Gastroesophageal sphincter (tissue), 3 donors: ENCODE data around the gene GAL3ST3.
"Not testable (repeated sequence)": the region's sequence is repeated elsewhere in the genome, so short reads cannot be mapped to it uniquely, and the experiment has no call there.

Experiments
- CTCF ChIP-seq, 4 experiments: fragments of 200-600 bp in 2 of 4; fragments of 450-650 bp in 2 of 4; sonication (generic) in 1 of 4; IDR thresholded peaks; one replicate each; pipeline ENCODE4 v1.5.1; 2017 to 2019; ENCODE audit warnings: antibody characterized with exemption in 4 of 4, mild to moderate bottlenecking in 2 of 4, moderate library complexity in 2 of 4
- EP300 ChIP-seq: sonication (generic); formaldehyde crosslinking; IDR thresholded peaks from one replicate; pipeline ENCODE4 v1.6.1; 2017; ENCODE audit warnings: antibody characterized with exemption, mild to moderate bottlenecking

GRCh38 chr11:66023186-66023440 is 25.8 kb downstream of the GAL3ST3 start:
- TF ChIP-seq CTCF (IDR thresholded peaks at IDR 0.05); EP300: not testable (repeated sequence)
